HepG2 (cell line): ENCODE data around the gene COX4I2. TPM values are rescaled to one million over a fixed set of nuclear protein-coding genes. Genes with fewer than 3 reads are reported as not detected.
A peak's percentile ranks its signal among the peaks of the same experiment; 100 is the strongest.

ENCODE experiments used
- ARID2 ChIP-seq: sonication (generic); formaldehyde crosslinking; IDR thresholded peaks from 2 replicates; pipeline ENCODE4 v1.8.1; 2022; ENCODE audit warnings: mild to moderate bottlenecking, missing genetic modification reagents, borderline replicate concordance
- ATF2 ChIP-seq: sonication (generic); formaldehyde crosslinking; IDR thresholded peaks from 2 replicates; pipeline ENCODE4 v1.4.0; 2020; ENCODE audit warnings: missing genetic modification reagents
- JDP2 ChIP-seq: sonication (generic); formaldehyde crosslinking; IDR thresholded peaks from 2 replicates; pipeline ENCODE4 v1.8.1; 2022; ENCODE audit warnings: missing genetic modification reagents, borderline replicate concordance
- ZFP1 ChIP-seq: IDR thresholded peaks from 2 replicates; pipeline ENCODE4 v1.6.1; 2016
- ZNF260 ChIP-seq: sonication (generic); formaldehyde crosslinking; IDR thresholded peaks from 2 replicates; pipeline ENCODE4 v1.4.0; 2020; ENCODE audit warnings: missing genetic modification reagents, low read depth, mild to moderate bottlenecking, borderline replicate concordance
- ZNF451 ChIP-seq: sonication (generic); formaldehyde crosslinking; IDR thresholded peaks from 2 replicates; pipeline ENCODE4 v1.5.0; 2020; ENCODE audit warnings: mild to moderate bottlenecking, missing genetic modification reagents
- polyA plus RNA-seq, 8 experiments: library from polyadenylated mRNA; depleted of rRNA in 3 of 8; stranded (reverse) in 7 of 8; unstranded in 1 of 8; fragments of >200 nt; fragmentation: Illumina TruSeq in 4 of 8; extraction: Trizol in 4 of 8; gene quantifications; 2 replicates each; pipeline versions ENCODE4 v1.2.1 to v1.2.3, GENCODE V29; 2011 to 2016; ENCODE audit warnings: low read depth in 4 of 8, missing spikeins in 1 of 8, mixed read lengths in 1 of 8; ENCODE audit not compliant: insufficient read depth in 1 of 8
- total RNA-seq, 5 experiments: library from RNA; depleted of rRNA; stranded (reverse); fragments of >200 nt; fragmentation: Illumina TruSeq; extraction: Trizol; gene quantifications; 2 replicates each; pipeline ENCODE4 v1.2.3, GENCODE V29; 2016; ENCODE audit warnings: low read depth in 1 of 5
- TF ChIP-seq, protein P1 (sequence below), 2 experiments: sonication (generic) in 1 of 2; formaldehyde crosslinking in 1 of 2; IDR thresholded peaks; 2 replicates each; pipeline versions ENCODE4 v1.6.1 to v1.9.0; 2014 to 2022; ENCODE audit warnings: antibody characterized with exemption in 1 of 2, borderline replicate concordance in 1 of 2, inconsistent platforms in 1 of 2, low read depth in 1 of 2, missing genetic modification reagents in 1 of 2
- TF ChIP-seq, protein P2 (sequence below): sonication (generic); formaldehyde crosslinking; IDR thresholded peaks from 2 replicates; pipeline ENCODE4 v1.4.0; 2020; ENCODE audit warnings: mild to moderate bottlenecking, missing genetic modification reagents, borderline replicate concordance
- TF ChIP-seq, protein P3 (sequence below): sonication (generic); formaldehyde crosslinking; conservative IDR thresholded peaks from 2 replicates; pipeline ENCODE4 v1.4.0; 2020; ENCODE audit warnings: missing genetic modification reagents

COX4I2 gene
- total and polyA plus RNA-seq, 2 of the 13 experiments (the other 11 are each of a cell fraction or from before 2014, with no cell fraction given): 1.1 TPM; not detected in 1

DNA sequence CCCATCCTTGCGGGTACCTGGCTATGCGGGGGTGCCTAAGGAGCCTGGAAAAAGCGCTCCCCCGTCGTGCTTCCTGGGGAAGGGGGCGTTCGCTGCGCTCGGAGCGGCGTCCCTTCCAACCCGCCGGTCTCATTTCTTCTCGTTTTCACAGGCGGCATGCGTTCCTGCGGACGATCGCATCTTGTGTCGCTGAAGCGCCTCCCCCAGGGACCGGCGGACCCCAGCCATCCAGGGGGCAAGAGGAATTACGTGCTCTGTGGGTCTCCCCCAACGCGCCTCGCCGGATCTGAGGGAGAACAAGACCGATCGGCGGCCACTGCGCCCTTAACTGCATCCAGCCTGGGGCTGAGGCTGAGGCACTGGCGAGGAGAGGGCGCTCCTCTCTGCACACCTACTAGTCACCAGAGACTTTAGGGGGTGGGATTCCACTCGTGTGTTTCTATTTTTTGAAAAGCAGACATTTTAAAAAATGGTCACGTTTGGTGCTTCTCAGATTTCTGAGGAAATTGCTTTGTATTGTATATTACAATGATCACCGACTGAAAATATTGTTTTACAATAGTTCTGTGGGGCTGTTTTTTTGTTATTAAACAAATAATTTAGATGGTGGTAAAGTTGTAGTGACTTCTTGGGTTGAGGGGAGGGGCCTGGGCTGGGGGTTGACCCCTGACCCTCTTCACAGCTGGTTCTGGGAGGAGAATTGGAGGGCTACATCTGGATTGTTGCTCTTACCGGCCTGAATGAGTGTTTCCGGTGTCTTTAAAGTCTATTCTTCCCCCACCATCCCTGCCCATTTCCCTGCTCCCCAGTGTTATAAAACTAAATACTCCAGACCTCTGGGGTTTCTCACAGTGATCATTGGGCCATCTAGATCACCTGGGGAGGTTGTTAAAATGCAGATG is 31.6 kb upstream of the COX4I2 start (continued):
- TF ChIP-seq, protein P1, sequence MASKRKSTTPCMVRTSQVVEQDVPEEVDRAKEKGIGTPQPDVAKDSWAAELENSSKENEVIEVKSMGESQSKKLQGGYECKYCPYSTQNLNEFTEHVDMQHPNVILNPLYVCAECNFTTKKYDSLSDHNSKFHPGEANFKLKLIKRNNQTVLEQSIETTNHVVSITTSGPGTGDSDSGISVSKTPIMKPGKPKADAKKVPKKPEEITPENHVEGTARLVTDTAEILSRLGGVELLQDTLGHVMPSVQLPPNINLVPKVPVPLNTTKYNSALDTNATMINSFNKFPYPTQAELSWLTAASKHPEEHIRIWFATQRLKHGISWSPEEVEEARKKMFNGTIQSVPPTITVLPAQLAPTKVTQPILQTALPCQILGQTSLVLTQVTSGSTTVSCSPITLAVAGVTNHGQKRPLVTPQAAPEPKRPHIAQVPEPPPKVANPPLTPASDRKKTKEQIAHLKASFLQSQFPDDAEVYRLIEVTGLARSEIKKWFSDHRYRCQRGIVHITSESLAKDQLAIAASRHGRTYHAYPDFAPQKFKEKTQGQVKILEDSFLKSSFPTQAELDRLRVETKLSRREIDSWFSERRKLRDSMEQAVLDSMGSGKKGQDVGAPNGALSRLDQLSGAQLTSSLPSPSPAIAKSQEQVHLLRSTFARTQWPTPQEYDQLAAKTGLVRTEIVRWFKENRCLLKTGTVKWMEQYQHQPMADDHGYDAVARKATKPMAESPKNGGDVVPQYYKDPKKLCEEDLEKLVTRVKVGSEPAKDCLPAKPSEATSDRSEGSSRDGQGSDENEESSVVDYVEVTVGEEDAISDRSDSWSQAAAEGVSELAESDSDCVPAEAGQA (IDR thresholded peaks at IDR 0.05; ENCODE audit: low read depth): no peak
- TF ChIP-seq, protein P1 (CRISPR knock-in tag; IDR thresholded peaks at IDR 0.05; ENCODE audit: borderline replicate concordance): no peak
- TF ChIP-seq ZNF260 (no peak), ZNF451 (CRISPR knock-in tag) (no peak), ZFP1 (CRISPR knock-in tag) (no peak), ARID2 (CRISPR knock-in tag) (no peak), ATF2 (peak; percentile 19; the same call in 1 of the 2 replicates), JDP2 (CRISPR knock-in tag) (no peak)
- TF ChIP-seq, protein P2, sequence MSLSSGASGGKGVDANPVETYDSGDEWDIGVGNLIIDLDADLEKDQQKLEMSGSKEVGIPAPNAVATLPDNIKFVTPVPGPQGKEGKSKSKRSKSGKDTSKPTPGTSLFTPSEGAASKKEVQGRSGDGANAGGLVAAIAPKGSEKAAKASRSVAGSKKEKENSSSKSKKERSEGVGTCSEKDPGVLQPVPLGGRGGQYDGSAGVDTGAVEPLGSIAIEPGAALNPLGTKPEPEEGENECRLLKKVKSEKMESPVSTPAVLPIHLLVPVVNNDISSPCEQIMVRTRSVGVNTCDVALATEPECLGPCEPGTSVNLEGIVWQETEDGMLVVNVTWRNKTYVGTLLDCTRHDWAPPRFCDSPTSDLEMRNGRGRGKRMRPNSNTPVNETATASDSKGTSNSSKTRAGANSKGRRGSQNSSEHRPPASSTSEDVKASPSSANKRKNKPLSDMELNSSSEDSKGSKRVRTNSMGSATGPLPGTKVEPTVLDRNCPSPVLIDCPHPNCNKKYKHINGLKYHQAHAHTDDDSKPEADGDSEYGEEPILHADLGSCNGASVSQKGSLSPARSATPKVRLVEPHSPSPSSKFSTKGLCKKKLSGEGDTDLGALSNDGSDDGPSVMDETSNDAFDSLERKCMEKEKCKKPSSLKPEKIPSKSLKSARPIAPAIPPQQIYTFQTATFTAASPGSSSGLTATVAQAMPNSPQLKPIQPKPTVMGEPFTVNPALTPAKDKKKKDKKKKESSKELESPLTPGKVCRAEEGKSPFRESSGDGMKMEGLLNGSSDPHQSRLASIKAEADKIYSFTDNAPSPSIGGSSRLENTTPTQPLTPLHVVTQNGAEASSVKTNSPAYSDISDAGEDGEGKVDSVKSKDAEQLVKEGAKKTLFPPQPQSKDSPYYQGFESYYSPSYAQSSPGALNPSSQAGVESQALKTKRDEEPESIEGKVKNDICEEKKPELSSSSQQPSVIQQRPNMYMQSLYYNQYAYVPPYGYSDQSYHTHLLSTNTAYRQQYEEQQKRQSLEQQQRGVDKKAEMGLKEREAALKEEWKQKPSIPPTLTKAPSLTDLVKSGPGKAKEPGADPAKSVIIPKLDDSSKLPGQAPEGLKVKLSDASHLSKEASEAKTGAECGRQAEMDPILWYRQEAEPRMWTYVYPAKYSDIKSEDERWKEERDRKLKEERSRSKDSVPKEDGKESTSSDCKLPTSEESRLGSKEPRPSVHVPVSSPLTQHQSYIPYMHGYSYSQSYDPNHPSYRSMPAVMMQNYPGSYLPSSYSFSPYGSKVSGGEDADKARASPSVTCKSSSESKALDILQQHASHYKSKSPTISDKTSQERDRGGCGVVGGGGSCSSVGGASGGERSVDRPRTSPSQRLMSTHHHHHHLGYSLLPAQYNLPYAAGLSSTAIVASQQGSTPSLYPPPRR (CRISPR knock-in tag): no peak
- TF ChIP-seq, protein P3, sequence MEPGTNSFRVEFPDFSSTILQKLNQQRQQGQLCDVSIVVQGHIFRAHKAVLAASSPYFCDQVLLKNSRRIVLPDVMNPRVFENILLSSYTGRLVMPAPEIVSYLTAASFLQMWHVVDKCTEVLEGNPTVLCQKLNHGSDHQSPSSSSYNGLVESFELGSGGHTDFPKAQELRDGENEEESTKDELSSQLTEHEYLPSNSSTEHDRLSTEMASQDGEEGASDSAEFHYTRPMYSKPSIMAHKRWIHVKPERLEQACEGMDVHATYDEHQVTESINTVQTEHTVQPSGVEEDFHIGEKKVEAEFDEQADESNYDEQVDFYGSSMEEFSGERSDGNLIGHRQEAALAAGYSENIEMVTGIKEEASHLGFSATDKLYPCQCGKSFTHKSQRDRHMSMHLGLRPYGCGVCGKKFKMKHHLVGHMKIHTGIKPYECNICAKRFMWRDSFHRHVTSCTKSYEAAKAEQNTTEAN (CRISPR knock-in tag): 0 out of 2 replicates have a peak, but pooled peaks have one; percentile 40
